Ishikawa (cell line): ENCODE data around the gene NF1.

Experiments used
- CEBPB ChIP-seq: IDR thresholded peaks from 2 replicates; pipeline ENCODE4 v1.6.1; 2012
- CREB1 ChIP-seq: IDR thresholded peaks from 2 replicates; pipeline ENCODE4 v1.6.1; 2012; ENCODE audit warnings: low read depth
- EGR1 ChIP-seq: IDR thresholded peaks from 2 replicates; pipeline ENCODE4 v1.6.1; 2012
- EP300 ChIP-seq: IDR thresholded peaks from 2 replicates; pipeline ENCODE4 v1.6.1; 2012; ENCODE audit warnings: borderline replicate concordance
- FOXM1 ChIP-seq: IDR thresholded peaks from 2 replicates; pipeline ENCODE4 v1.6.1; 2012; ENCODE audit warnings: low read depth, borderline replicate concordance
- NFIC ChIP-seq: IDR thresholded peaks from 2 replicates; pipeline ENCODE4 v1.6.1; 2012
- RAD21 ChIP-seq: IDR thresholded peaks from 2 replicates; pipeline ENCODE4 v1.6.1; 2012; ENCODE audit warnings: low read depth
- TAF1 ChIP-seq: IDR thresholded peaks from 2 replicates; pipeline ENCODE4 v1.6.1; 2012; ENCODE audit warnings: low read depth, mild to moderate bottlenecking
- TCF12 ChIP-seq: IDR thresholded peaks from 2 replicates; pipeline ENCODE4 v1.6.1; 2012; ENCODE audit warnings: low read depth
- TEAD4 ChIP-seq: IDR thresholded peaks from 2 replicates; pipeline ENCODE4 v1.6.1; 2012
- YY1 ChIP-seq: IDR thresholded peaks from 2 replicates; pipeline ENCODE4 v1.6.1; 2012; ENCODE audit warnings: low read depth
- ZBTB7A ChIP-seq: IDR thresholded peaks from 2 replicates; pipeline ENCODE4 v1.6.1; 2012; ENCODE audit warnings: low read depth
- TF ChIP-seq, protein P1 (sequence below): IDR thresholded peaks from 2 replicates; pipeline ENCODE4 v1.6.1; 2012; ENCODE audit warnings: low read depth, mild to moderate bottlenecking
- TF ChIP-seq, protein P2 (sequence below): IDR thresholded peaks from 2 replicates; pipeline ENCODE4 v1.6.1; 2012
- TF ChIP-seq, protein P3 (sequence below): IDR thresholded peaks from 2 replicates; pipeline ENCODE4 v1.6.1; 2012

Gene NF1, protein sequence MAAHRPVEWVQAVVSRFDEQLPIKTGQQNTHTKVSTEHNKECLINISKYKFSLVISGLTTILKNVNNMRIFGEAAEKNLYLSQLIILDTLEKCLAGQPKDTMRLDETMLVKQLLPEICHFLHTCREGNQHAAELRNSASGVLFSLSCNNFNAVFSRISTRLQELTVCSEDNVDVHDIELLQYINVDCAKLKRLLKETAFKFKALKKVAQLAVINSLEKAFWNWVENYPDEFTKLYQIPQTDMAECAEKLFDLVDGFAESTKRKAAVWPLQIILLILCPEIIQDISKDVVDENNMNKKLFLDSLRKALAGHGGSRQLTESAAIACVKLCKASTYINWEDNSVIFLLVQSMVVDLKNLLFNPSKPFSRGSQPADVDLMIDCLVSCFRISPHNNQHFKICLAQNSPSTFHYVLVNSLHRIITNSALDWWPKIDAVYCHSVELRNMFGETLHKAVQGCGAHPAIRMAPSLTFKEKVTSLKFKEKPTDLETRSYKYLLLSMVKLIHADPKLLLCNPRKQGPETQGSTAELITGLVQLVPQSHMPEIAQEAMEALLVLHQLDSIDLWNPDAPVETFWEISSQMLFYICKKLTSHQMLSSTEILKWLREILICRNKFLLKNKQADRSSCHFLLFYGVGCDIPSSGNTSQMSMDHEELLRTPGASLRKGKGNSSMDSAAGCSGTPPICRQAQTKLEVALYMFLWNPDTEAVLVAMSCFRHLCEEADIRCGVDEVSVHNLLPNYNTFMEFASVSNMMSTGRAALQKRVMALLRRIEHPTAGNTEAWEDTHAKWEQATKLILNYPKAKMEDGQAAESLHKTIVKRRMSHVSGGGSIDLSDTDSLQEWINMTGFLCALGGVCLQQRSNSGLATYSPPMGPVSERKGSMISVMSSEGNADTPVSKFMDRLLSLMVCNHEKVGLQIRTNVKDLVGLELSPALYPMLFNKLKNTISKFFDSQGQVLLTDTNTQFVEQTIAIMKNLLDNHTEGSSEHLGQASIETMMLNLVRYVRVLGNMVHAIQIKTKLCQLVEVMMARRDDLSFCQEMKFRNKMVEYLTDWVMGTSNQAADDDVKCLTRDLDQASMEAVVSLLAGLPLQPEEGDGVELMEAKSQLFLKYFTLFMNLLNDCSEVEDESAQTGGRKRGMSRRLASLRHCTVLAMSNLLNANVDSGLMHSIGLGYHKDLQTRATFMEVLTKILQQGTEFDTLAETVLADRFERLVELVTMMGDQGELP (N-terminal part only)

DNA sequence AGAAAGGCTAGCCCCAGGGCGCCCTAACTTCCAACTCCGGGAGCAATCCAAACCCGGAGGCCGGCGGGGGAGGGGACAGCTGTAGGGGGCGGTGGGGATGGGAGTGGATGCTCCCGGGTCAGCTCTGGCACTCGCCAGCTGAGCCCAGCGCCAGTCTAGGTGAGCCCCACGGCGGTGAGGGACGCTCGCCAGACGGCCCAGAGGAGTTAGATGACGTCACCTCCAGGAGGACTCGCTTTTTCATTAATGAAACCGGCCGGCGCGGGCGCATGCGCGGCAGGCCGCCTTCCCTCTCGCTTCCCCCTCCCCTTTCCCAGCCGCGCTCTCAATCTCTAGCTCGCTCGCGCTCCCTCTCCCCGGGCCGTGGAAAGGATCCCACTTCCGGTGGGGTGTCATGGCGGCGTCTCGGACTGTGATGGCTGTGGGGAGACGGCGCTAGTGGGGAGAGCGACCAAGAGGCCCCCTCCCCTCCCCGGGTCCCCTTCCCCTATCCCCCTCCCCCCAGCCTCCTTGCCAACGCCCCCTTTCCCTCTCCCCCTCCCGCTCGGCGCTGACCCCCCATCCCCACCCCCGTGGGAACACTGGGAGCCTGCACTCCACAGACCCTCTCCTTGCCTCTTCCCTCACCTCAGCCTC lies at the start of gene NF1:
Gene NF1 (plus strand): TSS at position 378 of the 636 bp plus-strand sequence. CDS start 333 bp downstream, outside the sequence.
- no peak for TF ChIP-seq EP300
- TF ChIP-seq, protein P1, sequence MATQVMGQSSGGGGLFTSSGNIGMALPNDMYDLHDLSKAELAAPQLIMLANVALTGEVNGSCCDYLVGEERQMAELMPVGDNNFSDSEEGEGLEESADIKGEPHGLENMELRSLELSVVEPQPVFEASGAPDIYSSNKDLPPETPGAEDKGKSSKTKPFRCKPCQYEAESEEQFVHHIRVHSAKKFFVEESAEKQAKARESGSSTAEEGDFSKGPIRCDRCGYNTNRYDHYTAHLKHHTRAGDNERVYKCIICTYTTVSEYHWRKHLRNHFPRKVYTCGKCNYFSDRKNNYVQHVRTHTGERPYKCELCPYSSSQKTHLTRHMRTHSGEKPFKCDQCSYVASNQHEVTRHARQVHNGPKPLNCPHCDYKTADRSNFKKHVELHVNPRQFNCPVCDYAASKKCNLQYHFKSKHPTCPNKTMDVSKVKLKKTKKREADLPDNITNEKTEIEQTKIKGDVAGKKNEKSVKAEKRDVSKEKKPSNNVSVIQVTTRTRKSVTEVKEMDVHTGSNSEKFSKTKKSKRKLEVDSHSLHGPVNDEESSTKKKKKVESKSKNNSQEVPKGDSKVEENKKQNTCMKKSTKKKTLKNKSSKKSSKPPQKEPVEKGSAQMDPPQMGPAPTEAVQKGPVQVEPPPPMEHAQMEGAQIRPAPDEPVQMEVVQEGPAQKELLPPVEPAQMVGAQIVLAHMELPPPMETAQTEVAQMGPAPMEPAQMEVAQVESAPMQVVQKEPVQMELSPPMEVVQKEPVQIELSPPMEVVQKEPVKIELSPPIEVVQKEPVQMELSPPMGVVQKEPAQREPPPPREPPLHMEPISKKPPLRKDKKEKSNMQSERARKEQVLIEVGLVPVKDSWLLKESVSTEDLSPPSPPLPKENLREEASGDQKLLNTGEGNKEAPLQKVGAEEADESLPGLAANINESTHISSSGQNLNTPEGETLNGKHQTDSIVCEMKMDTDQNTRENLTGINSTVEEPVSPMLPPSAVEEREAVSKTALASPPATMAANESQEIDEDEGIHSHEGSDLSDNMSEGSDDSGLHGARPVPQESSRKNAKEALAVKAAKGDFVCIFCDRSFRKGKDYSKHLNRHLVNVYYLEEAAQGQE = no peak
- TF ChIP-seq YY1 = peak; percentile 90
- no peak for TF ChIP-seq NFIC
- 0 out of 2 replicates have a peak, but pooled peaks have one; percentile 20 for TF ChIP-seq CREB1
- no peak for TF ChIP-seq ZBTB7A
- peak; percentile 83; the same call in 1 of the 2 replicates for TF ChIP-seq TAF1
- TF ChIP-seq, protein P2, sequence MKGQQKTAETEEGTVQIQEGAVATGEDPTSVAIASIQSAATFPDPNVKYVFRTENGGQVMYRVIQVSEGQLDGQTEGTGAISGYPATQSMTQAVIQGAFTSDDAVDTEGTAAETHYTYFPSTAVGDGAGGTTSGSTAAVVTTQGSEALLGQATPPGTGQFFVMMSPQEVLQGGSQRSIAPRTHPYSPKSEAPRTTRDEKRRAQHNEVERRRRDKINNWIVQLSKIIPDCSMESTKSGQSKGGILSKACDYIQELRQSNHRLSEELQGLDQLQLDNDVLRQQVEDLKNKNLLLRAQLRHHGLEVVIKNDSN = 0 out of 2 replicates have a peak, but pooled peaks have one; percentile 6
- no peak for TF ChIP-seq TEAD4
- TF ChIP-seq EGR1 = no peak
- TF ChIP-seq RAD21 = 0 out of 2 replicates have a peak, but pooled peaks have one; percentile 12
- no peak for TF ChIP-seq FOXM1
- TF ChIP-seq CEBPB = no peak
- no peak; the same call in 1 of the 2 replicates for TF ChIP-seq TCF12
- TF ChIP-seq, protein P3, sequence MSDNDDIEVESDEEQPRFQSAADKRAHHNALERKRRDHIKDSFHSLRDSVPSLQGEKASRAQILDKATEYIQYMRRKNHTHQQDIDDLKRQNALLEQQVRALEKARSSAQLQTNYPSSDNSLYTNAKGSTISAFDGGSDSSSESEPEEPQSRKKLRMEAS = no peak

DNA sequence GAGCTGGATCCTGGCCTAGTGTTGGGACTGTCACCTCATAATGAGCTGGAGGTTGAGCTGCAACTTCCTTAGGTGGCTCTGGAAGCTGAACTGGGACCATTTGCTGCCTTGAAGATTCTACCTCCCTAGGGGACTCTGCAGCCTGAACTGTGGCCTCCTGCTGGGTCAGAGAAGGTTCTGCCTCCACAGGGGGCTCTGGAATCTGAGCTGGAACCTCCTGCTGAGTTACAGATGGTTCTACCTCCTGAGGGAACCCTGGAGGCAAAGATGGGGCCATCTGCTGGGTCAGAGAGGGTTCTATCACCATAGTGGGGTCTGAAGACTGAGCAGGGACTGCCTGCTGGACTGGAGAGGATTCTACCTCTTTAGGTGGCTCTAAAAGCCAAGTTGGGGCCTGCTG lies 46.6 kb upstream of the NF1 start:
- TF ChIP-seq EP300 (no peak), CEBPB (no peak), ZBTB7A (no peak), YY1 (no peak), EGR1 (no peak)

DNA sequence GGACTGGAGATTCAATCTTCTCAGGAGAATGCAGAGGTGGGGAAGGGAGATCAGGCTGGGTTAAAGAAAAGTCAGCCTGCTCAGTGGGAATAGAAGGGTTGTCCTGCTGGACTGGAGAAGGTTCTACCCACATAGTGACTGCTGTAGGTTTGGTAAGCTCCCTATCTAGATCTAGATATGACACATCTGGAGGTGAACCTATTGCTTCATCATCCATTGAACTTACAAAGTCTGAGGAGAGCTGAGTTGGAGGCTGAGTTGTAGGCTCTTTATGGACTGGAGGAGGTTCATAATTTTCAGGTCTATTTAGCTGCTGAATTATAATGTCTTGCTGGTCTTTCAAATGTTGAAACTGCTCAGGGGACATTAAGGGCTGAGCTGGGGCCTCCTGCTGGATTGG lies 46.0 kb upstream of the NF1 start:
- TF ChIP-seq, protein P3 = no peak
- TF ChIP-seq EGR1 (no peak), RAD21 (no peak), NFIC (no peak), CREB1 (no peak)
- TF ChIP-seq, protein P1 = no peak
- TF ChIP-seq, protein P2 = no peak

DNA sequence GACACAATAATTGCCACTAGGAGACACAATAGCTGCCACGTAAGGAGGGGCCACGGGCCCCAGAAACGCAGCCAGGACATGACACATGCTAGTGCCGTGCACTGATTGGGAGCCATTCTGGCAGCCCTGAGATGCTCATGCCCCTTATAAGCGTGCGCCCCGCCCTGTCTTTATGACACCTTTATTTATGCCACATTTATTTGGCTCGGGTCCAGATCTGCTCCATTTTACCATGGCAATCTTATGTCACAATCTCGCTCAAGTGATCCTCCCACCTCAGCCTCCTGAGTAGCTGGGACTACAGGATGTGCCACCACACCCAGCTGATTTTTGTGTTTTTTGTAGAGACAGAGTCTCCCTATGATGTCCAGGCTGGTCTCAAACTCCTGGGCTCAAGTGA lies 43.8 kb upstream of the NF1 start:
- TF ChIP-seq CEBPB (no peak), YY1 (no peak), NFIC (no peak), TEAD4 (no peak), FOXM1 (no peak), CREB1 (no peak), TCF12 (no peak), ZBTB7A (no peak), RAD21 (no peak), TAF1 (no peak), EGR1 (no peak), EP300 (no peak)
- TF ChIP-seq, protein P2 = no peak
- TF ChIP-seq, protein P3 = no peak
- TF ChIP-seq, protein P1 = no peak
